GM19023 (cell line): ENCODE results near the gene ASRGL1.

Experiments
- ATAC-seq: cut with Tn5 transposase; IDR thresholded peaks from one replicate; pipeline ENCODE4 v1.9.1; 2021; ENCODE audit warnings: mild to moderate bottlenecking, moderate library complexity; ENCODE audit not compliant: unreplicated experiment

ASRGL1 gene

GRCh38 chr11:62439785-62440602, 102.7 kb downstream of the ASRGL1 start:
- ATAC-seq = no peak
